ENCODE data around the gene RPL13A.

Gene RPL13A

DNA sequence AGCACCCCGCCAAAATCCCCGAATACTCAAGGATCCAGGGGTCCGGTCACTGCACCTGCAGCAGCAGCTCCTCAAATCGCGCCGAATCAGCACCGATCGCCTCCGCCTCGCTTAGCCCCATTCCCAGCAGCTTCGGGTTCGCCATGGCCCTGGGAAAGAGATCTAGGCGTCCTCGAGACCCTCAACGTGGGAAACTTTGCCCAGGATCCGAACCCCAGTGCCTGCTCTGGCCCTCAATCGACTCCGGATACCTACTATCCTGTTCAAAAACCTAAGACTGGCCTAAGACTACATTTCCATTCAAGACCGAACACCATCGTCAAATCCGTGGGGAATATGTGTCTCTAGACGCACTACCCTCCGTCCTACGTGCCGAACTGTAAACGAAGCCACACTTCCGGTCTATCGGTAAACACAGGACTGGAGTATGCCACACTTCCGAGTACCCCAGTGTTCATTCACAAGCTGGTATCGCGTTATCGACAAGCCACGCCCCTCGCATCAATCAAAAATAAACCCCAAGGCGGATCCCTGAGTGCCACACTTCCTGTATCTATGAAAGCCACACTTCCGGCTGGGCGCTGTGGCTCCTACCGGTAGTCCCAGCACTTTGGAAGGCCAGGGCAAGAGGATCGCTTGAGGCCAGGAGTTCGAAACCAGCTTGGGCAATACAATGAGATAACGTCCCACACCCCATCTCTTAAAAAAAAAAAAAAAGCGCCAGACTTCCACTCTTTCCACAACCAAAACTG, 35.8 kb upstream of the RPL13A start, which contains the start of gene PIH1D1:
PIH1D1 (minus strand) TSS at position 385 of the 752 bp plus-strand sequence; CDS start at position 145, 240 bp downstream.
- peak; percentile 99 for DNase-seq

DNA sequence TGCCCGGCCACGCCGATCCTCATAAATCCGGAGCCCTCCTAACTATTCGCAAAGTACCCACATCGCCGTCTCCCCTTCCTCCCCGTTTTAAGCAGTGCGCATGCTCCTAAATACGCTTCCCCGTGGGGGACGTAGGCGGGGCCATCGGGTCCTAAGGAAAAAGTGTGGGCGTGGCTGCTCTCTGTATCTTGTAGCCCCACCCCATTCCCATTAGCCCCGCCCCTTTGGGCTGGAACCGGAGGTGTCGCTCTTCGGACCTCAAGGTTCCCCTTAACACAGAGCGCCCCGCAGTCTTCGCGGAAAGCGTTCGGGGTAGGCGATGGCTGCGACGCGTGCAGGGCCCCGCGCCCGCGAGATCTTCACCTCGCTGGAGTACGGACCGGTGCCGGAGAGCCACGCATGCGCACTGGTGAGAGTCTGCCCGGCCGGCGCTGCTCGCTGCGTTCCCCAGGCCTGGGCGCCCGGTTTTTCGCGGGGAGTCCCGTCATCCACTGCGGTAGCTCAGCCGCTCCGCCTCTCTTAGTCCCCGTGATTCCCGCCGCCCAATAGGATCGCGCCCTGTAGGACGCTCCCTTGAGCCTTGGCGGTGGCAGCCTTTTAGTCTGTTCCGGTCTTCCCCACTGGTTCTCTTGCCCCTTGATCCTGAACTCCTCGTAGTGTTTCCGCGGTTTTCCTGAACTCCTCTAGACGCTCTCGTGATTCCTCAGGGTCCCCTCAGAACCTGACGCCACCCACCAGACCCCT, 34.2 kb upstream of the RPL13A start, which contains the start of gene ALDH16A1:
ALDH16A1 (plus strand) TSS at position 213 of the 744 bp plus-strand sequence; CDS start at position 320, 107 bp downstream.
- DNase-seq, result peak; percentile 98 to 99
- Histone ChIP-seq H3K27me3 (no peaks in the 10 kb centered on the region), H3K4me1 (peaks cover 0 to 21% (median 12%) of the 10 kb centered on the region in 4 donors), H3K27ac (peak within 1 kb of the TSS; percentile 94 to 100), H3K9me3 (no peaks in the 10 kb centered on the region), H3K4me3 (peak within 1 kb of the TSS; percentile 62 to 85), H3K36me3 (peaks cover 7 to 17% (median 9%) of the 10 kb centered on the region in 3 donors)
- intact Hi-C loops (cut with DNase I; ENCODE audit: low total_unique reads), result no loop called here
- TF ChIP-seq, protein P1, sequence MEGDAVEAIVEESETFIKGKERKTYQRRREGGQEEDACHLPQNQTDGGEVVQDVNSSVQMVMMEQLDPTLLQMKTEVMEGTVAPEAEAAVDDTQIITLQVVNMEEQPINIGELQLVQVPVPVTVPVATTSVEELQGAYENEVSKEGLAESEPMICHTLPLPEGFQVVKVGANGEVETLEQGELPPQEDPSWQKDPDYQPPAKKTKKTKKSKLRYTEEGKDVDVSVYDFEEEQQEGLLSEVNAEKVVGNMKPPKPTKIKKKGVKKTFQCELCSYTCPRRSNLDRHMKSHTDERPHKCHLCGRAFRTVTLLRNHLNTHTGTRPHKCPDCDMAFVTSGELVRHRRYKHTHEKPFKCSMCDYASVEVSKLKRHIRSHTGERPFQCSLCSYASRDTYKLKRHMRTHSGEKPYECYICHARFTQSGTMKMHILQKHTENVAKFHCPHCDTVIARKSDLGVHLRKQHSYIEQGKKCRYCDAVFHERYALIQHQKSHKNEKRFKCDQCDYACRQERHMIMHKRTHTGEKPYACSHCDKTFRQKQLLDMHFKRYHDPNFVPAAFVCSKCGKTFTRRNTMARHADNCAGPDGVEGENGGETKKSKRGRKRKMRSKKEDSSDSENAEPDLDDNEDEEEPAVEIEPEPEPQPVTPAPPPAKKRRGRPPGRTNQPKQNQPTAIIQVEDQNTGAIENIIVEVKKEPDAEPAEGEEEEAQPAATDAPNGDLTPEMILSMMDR (IDR thresholded peaks at IDR 0.05), result no peak

More for the DNA sequence above, 35.8 kb upstream of the RPL13A start, which contains the start of gene PIH1D1:
- no peaks in the 10 kb centered on the region for H3K27me3 ChIP-seq
- H3K27ac ChIP-seq, result peak within 1 kb of the TSS; percentile 94 to 100
- H3K4me1 ChIP-seq, result peaks cover 0 to 21% (median 12%) of the 10 kb centered on the region in 4 donors
- no peaks in the 10 kb centered on the region for H3K9me3 ChIP-seq
- TF ChIP-seq, protein P1 (IDR thresholded peaks at IDR 0.05), result peak in 1 of 2 experiments; percentile 18
- peak within 1 kb of the TSS; percentile 62 to 85 for H3K4me3 ChIP-seq
- intact Hi-C loops (cut with DNase I; ENCODE audit: low total_unique reads), result no loop called here
- H3K36me3 ChIP-seq, result peaks cover 7 to 31% (median 15%) of the 10 kb centered on the region in 3 donors

DNA sequence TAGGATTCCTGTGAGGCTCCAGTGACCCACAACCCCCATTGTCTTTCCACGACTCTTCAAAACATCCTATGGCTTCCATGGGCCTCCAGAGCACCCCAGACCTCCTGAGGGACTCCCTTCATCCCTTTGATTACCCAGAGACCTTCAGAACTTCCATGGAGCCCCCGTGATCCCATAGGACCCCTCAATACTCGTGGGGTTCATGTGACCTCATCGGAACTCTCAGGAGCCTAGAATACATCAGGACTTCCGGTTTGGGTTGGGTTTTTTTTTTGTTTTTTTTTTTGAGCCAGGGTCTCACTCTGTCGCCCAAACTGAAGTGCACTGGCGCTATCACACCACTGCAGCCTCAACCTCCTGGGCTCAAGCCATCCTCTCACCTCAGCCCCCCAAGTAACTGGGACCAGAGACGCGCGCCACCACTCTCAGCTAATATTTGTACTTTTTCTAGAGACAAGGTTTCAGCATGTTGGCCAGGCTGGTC, 33.6 kb upstream of the RPL13A start:
- no peaks in the 10 kb centered on the region for H3K9me3 ChIP-seq
- H3K4me1 ChIP-seq, result peaks cover 0 to 21% (median 12%) of the 10 kb centered on the region in 4 donors
- no peak for DNase-seq
- peaks cover 6 to 11% (median 7%) of the 10 kb centered on the region in 3 donors for H3K36me3 ChIP-seq
- TF ChIP-seq, protein P1 (IDR thresholded peaks at IDR 0.05), result no peak
- H3K27ac ChIP-seq, result peak overlapping the region; percentile 94 to 100
- H3K27me3 ChIP-seq, result no peaks in the 10 kb centered on the region
- intact Hi-C loops (cut with DNase I; ENCODE audit: low total_unique reads), result no loop called here
- peak overlapping the region; percentile 62 to 85 for H3K4me3 ChIP-seq

DNA sequence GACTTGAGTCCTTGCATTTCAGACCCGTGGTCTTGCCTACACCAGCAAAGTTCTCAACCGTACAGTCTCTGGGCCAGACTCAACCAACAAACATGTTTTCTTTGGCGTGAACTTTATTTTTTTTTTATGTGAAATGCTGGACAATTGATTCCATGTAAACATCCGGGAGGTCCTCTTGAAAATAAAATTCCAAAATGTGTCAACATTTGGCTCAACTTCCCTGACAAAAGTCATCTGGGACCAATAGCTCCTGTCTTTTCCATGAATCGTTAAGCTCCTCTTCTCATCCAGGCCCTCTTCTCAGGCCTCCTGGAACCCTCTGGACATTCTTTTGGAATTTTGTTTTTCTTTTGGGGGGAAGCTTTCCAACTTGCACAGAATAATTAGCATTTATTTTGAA, 31.6 kb upstream of the RPL13A start:
- no peak overlapping the region for H3K27ac ChIP-seq
- no peak for DNase-seq
- intact Hi-C loops (cut with DNase I; ENCODE audit: low total_unique reads), result no loop called here

DNA sequence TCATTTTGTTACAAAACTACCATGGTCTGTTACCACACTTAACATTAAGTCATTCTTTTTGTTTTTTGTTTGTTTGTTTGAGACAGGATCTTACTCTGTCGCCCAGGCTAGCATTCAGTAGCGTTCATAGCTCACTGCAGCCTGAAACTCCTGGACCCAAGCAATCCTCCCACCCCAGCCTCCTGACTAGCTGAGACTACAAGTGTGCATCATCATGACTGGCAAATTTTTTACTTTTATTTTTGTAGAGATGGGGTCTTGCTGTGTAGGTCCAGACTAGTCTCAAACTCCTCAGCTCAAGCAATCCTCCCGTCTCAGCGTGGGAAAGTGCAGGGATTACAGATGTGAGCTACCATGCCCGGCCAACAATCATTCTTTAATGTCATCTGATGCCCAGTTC, 31.1 kb upstream of the RPL13A start:
- Histone ChIP-seq H3K27ac (peak overlapping the region in 1 of 2 donors; percentile 17), H3K9me3 (no peaks in the 10 kb centered on the region), H3K36me3 (peaks cover 9 to 15% (median 14%) of the 10 kb centered on the region in 3 donors), H3K4me1 (peaks cover 0 to 14% (median 8%) of the 10 kb centered on the region in 4 donors), H3K27me3 (no peaks in the 10 kb centered on the region), H3K4me3 (no peak overlapping the region)
- intact Hi-C loops (cut with DNase I; ENCODE audit: low total_unique reads), result no loop called here
- TF ChIP-seq, protein P1 (IDR thresholded peaks at IDR 0.05), result no peak
- no peak for DNase-seq

More for the DNA sequence above, 31.6 kb upstream of the RPL13A start:
- Histone ChIP-seq H3K9me3 (no peaks in the 10 kb centered on the region), H3K4me3 (no peak overlapping the region), H3K36me3 (peaks cover 9 to 14% (median 14%) of the 10 kb centered on the region in 3 donors), H3K27me3 (no peaks in the 10 kb centered on the region), H3K4me1 (peaks cover 0 to 15% (median 8%) of the 10 kb centered on the region in 4 donors)
- TF ChIP-seq, protein P1 (IDR thresholded peaks at IDR 0.05), result no peak
